ENCODE data around the gene ARL11.

The ARL11 gene

GRCh38 chr13:49649963-49650312, 21.6 kb downstream of the ARL11 start:
- DNase-seq = no peak

DNA sequence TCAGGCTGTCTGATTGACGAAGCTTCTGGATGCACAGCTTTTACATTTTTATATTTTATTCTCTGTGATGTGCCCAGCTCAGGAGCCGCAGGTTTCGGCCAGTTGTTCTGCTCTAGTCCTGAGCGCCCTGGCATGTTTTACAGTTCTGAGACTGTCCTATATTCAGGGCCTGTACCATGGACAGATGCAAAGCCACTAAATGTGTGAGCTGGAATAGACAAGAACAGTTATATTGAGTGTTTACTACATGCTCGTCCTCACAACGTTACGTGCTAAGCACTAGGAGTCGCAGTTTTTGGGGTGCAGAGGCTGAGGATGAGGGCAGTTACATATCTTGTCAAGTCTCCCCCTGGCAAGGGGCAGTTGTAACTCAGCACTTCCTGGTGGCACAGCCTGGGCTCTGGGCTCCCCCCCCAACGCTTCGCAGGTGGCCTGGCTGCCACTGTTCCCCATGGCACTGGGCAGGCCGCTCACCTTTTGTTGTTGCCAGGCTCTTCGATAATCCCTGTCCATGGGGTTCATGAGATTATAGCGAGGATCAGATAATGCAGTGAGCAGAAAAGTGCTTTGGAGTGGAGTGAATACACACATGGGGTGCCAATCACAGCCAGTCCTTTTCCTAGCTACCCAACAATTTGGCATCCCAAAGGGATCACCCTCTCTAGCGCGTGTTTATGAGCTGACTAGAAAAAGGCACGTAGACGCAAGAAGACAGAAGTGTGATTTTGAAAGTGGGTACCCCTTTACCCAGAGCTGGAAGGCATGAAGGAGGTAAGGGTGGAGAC, 23.5 kb downstream of the ARL11 start:
- no peak for DNase-seq

- peak; percentile 53 for DNase-seq
These were observed 24.3 kb downstream of the ARL11 start for GRCh38 chr13:49652355-49653305.

GRCh38 chr13:49653478-49653877, 25.2 kb downstream of the ARL11 start:
- no peak for DNase-seq

DNA sequence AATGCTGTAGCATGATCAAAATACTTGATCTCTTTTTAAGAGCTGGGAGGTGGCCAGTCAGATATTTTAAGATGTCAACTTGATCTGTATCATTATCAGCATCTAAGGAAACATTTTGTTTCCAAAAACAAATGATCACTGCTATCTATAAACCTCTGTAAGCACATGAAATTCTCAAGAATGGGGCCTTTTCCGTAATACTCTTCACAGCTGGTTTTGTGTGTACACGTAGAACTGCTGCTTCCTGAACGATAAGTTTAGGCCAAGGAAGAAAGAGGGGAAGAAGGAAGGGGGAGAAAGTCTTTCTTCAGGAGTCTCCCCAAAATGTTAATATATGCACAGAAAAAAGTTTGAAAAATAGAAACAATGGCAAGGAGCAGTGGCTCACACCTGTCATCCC, 25.7 kb downstream of the ARL11 start:
- no peak for DNase-seq

DNA sequence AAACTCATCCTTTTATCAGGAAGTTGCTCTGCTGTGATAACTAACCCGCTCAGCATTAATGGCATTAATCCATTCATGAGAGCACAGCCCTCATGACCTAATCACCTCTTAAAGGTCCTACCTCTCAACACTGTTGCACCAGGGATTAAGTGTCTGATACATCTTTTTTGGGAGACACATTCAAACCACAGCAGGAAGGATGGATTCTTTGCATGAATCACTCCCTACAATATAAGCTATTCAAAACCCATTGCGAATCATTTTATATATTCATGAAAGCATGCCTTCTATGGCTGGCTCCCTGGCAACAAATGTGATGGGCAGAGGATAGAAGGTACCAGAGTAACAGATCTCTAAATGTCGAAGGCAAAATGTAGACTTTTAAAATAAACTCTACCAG, 27.6 kb downstream of the ARL11 start:
- DNase-seq = no peak

DNA sequence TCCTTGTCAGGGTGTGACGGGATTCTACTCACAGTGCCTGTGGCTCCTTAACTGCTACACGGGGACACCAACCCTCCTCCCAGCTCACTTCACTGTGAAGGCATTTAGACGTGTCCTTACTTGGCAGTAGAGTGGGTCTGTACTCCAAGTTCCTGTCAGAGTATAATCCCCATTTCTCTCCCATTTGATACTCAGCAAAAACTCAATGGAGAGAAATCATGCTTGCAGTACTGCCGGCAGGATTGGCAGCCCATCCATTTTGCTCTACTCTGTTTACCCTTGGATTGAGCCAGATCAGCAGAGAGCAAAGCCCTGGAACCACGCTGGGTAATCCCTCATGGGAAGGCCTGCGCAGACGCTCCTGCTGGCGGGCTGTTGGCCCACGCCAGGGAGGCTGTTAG, 28.9 kb downstream of the ARL11 start:
- no peak for DNase-seq

DNA sequence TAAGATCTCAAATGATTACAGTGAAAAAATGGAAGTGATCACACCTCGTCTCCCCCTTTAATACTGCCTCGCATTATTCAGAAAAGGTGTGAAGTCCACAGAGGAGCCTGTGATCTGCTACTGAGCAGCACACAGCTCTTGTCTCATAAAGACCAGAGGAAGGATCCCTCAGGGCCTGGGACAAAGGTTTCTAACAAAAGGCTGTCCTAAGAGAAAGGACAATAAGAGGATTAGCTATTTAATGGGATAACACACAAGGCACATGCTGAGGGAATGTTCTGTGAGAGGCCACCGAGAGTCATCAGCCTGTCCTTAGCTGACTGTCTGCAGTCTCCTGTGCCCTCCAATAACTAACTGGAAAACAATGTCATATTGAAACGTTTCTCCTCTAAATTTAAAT, 36.3 kb downstream of the ARL11 start:
- no peak for DNase-seq

GRCh38 chr13:49667773-49668172, 39.5 kb downstream of the ARL11 start:
- no peak for DNase-seq

DNA sequence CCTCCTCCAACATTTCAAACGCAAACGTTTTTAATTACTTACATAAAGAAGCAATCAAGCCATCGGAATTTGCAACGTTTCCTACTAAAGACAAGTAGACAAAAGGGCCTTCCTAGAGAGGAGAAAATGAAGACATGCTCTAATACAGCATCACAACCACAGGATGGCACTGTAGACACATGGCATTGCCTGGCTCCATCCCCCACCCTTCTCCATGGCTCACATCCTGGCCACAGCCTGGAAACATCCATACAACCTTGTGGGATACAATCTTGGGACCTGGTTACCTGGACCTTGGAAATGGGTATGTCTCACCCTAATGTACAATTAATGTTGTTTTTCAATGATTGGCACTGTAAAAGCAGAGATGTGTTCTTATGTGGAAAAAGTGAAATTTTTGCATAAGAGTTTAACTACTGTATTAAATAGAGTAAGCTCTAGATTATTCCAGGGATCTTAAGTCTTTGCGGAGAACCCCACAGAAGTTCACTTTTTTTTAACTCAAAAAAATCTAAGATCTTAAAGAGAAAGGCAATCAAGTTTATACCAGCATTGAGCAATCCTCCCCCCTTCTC, 41.5 kb downstream of the ARL11 start:
- peak; percentile 36 for DNase-seq

DNA sequence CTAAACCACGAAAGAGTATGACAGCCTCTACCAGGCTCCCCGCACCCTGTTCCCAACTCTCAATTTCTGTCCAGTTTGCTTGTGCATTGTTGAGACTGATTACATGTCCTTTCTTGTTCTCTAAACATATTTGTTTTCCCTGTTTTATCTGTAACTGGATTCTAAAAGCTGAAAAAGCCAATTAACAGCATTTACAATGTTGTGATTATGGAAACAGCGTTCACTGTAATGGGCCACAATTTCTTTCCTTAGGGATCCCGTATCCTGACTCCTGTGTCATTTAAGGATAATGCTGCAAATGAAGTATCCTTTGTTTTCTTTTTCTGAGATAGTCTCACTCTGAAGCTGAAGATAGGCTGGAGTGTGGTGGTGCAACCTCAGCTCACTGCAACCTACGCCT, 42.5 kb downstream of the ARL11 start:
- DNase-seq = no peak

DNA sequence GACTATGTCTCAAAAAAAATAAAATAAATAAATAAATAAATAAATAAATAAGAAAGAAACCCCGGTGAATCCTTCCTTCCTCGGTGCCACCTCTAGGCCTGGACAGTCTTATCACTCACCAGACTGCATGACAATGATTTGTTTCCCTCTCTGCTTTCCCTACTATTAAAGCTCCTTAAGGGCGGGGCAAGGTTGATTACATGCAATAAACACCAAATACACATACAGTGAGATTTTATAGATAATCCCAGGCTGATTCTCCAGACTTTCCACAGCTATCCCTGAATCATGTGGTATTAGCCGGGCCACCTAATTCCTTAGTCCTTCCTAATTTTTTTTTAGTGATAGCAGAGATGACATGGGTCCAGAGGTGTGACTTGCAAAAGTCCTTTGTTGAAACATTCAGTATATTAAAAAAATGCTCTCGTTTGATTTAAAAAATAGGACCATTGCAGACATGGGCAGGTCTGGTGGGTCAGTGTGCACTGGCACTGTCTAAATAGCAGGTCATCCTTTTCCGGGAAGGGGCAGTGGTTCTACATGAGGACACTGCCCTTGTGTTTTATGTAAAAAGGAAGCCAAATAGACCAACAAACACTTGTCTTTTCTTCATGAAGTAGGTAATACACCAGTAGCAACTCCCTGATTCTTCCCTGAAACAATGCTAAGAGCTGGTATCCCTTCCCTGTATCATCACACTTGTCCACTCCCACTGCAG, 48.4 kb downstream of the ARL11 start:
- DNase-seq = no peak

GRCh38 chr13:49678191-49678914, 50.0 kb downstream of the ARL11 start:
- DNase-seq = no peak

DNA sequence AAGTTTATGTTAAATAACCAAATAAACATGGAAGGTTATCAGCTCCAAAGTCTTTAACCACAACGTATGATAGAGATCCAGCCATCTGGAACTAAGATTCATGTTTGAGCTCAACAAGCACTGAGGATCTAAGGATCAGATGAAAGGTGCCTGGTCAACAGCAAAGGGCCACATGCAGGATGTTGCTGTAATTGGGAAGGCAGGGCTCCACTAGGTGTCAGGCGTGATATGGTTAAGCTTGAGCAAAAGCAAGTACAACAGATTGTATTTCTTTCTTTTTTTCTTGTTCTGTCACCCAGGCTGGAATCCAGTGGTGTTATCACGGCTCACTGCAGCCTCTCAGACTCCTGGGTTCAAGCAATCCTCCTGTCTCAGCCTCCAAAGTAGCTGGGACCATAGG, 50.9 kb downstream of the ARL11 start:
- DNase-seq = no peak

DNA sequence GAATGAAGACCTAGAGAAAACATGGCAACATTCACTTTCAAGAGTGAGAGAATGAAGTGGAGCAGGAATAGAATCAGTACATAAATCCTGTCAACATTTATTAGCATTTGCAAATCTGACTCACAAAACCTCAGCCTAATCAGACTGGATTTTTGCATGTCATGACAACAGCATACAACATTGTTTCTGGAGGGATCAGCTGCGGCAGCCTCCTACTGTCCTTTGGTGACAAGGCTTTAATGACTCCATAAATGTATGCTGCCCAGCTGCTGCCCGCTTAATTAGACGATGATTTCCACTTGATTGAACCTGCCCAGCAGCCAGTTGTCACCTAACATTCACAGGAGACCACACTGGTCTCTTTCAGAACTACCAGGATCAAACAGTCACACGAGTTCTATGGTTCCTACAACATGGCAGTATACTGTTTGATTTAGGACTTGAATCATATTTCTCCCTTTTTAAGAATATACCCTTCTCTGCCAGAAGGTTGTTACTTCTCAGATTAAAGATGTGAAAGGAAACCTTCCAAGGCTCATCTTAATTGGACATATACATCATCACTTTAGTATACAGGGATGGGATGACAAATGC, 53.6 kb downstream of the ARL11 start:
- no peak for DNase-seq
